ENCODE data around the gene RGPD3.

DNA sequence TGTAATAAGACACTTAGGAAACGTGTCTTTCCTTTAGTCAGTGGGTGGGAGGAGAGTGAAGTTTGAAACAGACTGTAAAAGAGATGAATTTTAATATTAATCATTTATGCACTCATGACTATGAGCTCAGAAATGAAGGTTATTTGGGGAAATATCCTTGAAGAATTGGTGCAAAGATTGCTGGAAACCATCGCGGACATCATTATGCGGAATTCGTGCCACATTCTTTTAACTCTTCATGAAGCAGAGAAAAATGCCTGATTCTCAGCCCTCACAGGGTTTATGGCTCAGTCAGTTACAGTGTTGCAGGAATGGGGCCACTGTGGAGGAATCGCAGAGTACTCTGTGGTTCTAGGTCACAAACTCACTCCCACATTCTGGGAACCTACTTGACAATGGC is 109.7 kb downstream of the RGPD3 start:
- TF ChIP-seq, protein P1, sequence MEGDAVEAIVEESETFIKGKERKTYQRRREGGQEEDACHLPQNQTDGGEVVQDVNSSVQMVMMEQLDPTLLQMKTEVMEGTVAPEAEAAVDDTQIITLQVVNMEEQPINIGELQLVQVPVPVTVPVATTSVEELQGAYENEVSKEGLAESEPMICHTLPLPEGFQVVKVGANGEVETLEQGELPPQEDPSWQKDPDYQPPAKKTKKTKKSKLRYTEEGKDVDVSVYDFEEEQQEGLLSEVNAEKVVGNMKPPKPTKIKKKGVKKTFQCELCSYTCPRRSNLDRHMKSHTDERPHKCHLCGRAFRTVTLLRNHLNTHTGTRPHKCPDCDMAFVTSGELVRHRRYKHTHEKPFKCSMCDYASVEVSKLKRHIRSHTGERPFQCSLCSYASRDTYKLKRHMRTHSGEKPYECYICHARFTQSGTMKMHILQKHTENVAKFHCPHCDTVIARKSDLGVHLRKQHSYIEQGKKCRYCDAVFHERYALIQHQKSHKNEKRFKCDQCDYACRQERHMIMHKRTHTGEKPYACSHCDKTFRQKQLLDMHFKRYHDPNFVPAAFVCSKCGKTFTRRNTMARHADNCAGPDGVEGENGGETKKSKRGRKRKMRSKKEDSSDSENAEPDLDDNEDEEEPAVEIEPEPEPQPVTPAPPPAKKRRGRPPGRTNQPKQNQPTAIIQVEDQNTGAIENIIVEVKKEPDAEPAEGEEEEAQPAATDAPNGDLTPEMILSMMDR (conservative IDR thresholded peaks at IDR 0.05): no peak
- TF ChIP-seq ZFX (IDR thresholded peaks at IDR 0.05): no peak
